PC-3 (cell line): ENCODE data around the gene LDLRAP1. TPM values are rescaled to one million over a fixed set of nuclear protein-coding genes. Genes with fewer than 3 reads are reported as not detected.

Experiments
- ATAC-seq: fragments of 200-7000 bp; cut with Tn5 transposase; 2 replicates; pipeline ENCODE4 v1.9.1; 2020; ENCODE audit warnings: mild to moderate bottlenecking, moderate library complexity
- BruUV-seq: library from RNA; stranded (reverse); fragments of 400-500 nt; replicated peaks from 2 replicates; lab custom pipeline; 2021; lab: Mats Ljungman, UMichigan
- CTCF ChIA-PET: fragments of 300-600 bp; sonication (Branson Sonifier 250); formaldehyde crosslinking; loops from one replicate; lab custom pipeline; 2022; ENCODE audit warnings: antibody characterized with exemption; lab: Charles Lee
- POLR2A ChIA-PET: fragments of 300-600 bp; sonication (Branson Sonifier 250); formaldehyde crosslinking; loops from one replicate; lab custom pipeline; 2022; ENCODE audit warnings: antibody characterized with exemption; ENCODE audit not compliant: unreplicated experiment; lab: Charles Lee
- DNase-seq: peaks from one replicate; pipeline ENCODE4 v3.0.0-alpha.2; 2015
- H2AFZ ChIP-seq: fragments of 300-600 bp; sonication (generic); 2 replicates; pipeline ENCODE4 v1.6.0; 2016; ENCODE audit warnings: antibody characterized with exemption, low read length
- H3F3A ChIP-seq: fragments of 300-600 bp; sonication (generic); one replicate; pipeline ENCODE4 v1.6.0; 2017; ENCODE audit warnings: antibody characterized with exemption, low read length, control low read depth, mild to moderate bottlenecking; ENCODE audit not compliant: unreplicated experiment
- H3K27ac ChIP-seq: fragments of 300-600 bp; sonication (generic); 2 replicates; pipeline ENCODE4 v1.5.1; 2016; ENCODE audit warnings: mild to moderate bottlenecking, low read length
- H3K27me3 ChIP-seq: fragments of 300-600 bp; sonication (generic); 2 replicates; pipeline ENCODE4 v1.6.1; 2016; ENCODE audit warnings: low read length, mixed read lengths
- H3K36me3 ChIP-seq: fragments of 300-600 bp; sonication (generic); 2 replicates; pipeline ENCODE4 v1.6.1; 2016; ENCODE audit warnings: low read depth, mixed run types, low read length, mixed read lengths
- H3K4me1 ChIP-seq: fragments of 300-600 bp; sonication (generic); 2 replicates; pipeline ENCODE4 v1.5.1; 2016; ENCODE audit warnings: low read length; ENCODE audit not compliant: insufficient read depth
- H3K4me2 ChIP-seq: fragments of 300-600 bp; sonication (generic); 2 replicates; pipeline ENCODE4 v1.6.0; 2016; ENCODE audit warnings: low read length
- H3K4me3 ChIP-seq: fragments of 300-600 bp; sonication (generic); 2 replicates; pipeline ENCODE4 v1.5.1; 2016; ENCODE audit warnings: mild to moderate bottlenecking, low read length, mixed read lengths
- H3K79me2 ChIP-seq: fragments of 300-600 bp; sonication (generic); 2 replicates; pipeline ENCODE4 v1.6.1; 2017; ENCODE audit warnings: low read length, mixed read lengths
- H3K9ac ChIP-seq: fragments of 300-600 bp; sonication (generic); 2 replicates; pipeline ENCODE4 v1.6.0; 2016; ENCODE audit warnings: mild to moderate bottlenecking, low read length
- H3K9me2 ChIP-seq: fragments of 300-600 bp; sonication (generic); replicated peaks from 2 replicates; pipeline ENCODE4 v1.6.1; 2016; ENCODE audit warnings: mixed run types, low read length, mixed read lengths
- H3K9me3 ChIP-seq: fragments of 300-600 bp; sonication (generic); 2 replicates; pipeline ENCODE4 v1.6.1; 2016; ENCODE audit warnings: low read length, mixed read lengths
- H4K20me1 ChIP-seq: fragments of 300-600 bp; sonication (generic); 2 replicates; pipeline ENCODE4 v1.6.1; 2016; ENCODE audit warnings: low read length, mixed read lengths
- EZH2 ChIP-seq: fragments of 300-600 bp; sonication (generic); IDR thresholded peaks from one replicate; pipeline ENCODE4 v1.6.1; 2017; ENCODE audit warnings: antibody characterized with exemption, mild to moderate bottlenecking, low read length; ENCODE audit not compliant: unreplicated experiment
- EZH2phosphoT487 ChIP-seq: fragments of 300-600 bp; sonication (generic); IDR thresholded peaks from 2 replicates; pipeline ENCODE4 v1.6.1; 2018; ENCODE audit warnings: mild to moderate bottlenecking, antibody characterized with exemption, low read length, borderline replicate concordance
- intact Hi-C: fragments of 100-400 bp; cut with micrococcal nuclease; formaldehyde crosslinking; loops from 2 replicates; pipeline ENCODE4 v1.9.0; 2023
- total RNA-seq: library from RNA; depleted of rRNA; stranded (reverse); fragments of >200 nt; gene quantifications from 2 replicates; pipeline ENCODE4 v1.2.3, GENCODE V29; 2014
- TF ChIP-seq, protein P1 (sequence below): fragments of 300-600 bp; sonication (generic); conservative IDR thresholded peaks from 2 replicates; pipeline ENCODE4 v1.5.1; 2017; ENCODE audit warnings: antibody characterized with exemption, low read depth, mild to moderate bottlenecking, low read length

The LDLRAP1 gene
- total RNA-seq, 1 experiment from 2014 or later: 26.5 TPM

DNA sequence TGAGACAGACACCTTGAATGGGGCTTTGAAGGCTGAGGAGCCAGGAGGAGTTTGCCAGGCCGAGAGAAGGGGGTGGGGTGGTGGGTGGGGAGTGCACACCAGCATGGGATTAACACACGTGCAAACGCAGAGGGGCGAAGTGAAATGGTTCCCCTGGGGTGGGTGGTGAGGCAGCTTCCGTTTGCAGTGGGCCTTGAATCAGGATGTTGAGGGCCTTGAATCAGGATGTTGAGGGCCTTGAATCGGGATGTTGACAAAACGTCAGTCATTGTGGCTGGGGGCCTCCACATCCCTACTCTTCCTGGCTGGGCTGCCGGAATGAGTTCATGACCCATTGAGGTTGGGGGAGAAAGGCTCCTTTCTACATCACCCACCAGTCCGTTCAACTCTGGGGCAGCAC lies 16.6 kb downstream of the LDLRAP1 start:
- H4K20me1 ChIP-seq: no peaks in the 10 kb centered on the region
- ATAC-seq (no peak), DNase-seq (no peak)
- H3K27ac ChIP-seq: no peak overlapping the region
- H3K9me2 ChIP-seq: no peaks in the 10 kb centered on the region
- H3K4me3 ChIP-seq: no peak overlapping the region
- peaks cover 11% of the 10 kb centered on the region for H3K4me1 ChIP-seq
- intact Hi-C loops: no loop called here
- no peaks in the 10 kb centered on the region for H3F3A ChIP-seq
- no peaks in the 10 kb centered on the region for H3K79me2 ChIP-seq
- H3K36me3 ChIP-seq: peaks cover 3% of the 10 kb centered on the region; the same call in 1 of the 2 replicates
- ChIA-PET CTCF (no interaction called here), POLR2A (no interaction called here)
- no TSS peak for BruUV-seq
- no peak overlapping the region for H2AFZ ChIP-seq
- no peaks in the 10 kb centered on the region for H3K27me3 ChIP-seq
- TF ChIP-seq EZH2phosphoT487 (no peak), EZH2 (no peak)
- TF ChIP-seq, protein P1, sequence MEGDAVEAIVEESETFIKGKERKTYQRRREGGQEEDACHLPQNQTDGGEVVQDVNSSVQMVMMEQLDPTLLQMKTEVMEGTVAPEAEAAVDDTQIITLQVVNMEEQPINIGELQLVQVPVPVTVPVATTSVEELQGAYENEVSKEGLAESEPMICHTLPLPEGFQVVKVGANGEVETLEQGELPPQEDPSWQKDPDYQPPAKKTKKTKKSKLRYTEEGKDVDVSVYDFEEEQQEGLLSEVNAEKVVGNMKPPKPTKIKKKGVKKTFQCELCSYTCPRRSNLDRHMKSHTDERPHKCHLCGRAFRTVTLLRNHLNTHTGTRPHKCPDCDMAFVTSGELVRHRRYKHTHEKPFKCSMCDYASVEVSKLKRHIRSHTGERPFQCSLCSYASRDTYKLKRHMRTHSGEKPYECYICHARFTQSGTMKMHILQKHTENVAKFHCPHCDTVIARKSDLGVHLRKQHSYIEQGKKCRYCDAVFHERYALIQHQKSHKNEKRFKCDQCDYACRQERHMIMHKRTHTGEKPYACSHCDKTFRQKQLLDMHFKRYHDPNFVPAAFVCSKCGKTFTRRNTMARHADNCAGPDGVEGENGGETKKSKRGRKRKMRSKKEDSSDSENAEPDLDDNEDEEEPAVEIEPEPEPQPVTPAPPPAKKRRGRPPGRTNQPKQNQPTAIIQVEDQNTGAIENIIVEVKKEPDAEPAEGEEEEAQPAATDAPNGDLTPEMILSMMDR: no peak
- no peak overlapping the region for H3K4me2 ChIP-seq
- H3K9me3 ChIP-seq: no peaks in the 10 kb centered on the region
- H3K9ac ChIP-seq: no peak overlapping the region

DNA sequence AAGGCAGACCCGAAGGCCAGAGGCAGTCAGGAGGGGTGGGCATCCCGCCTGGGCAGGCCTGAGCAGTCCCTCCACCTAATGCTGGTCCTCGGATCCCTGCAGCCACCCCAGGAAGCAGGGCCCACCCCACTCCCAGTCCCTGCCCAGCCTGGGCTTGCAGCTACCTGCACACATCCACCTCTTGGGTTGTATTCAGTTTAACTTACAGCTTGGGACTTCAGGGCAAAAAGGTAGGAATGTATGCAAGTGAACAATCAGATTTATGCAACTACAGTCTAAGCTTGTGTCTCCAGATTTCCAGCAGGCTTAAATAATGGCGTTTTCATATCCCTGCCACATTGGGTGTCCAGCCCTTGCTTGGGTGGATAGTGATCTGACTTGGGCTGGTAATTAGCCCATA lies 17.4 kb downstream of the LDLRAP1 start:
- CTCF ChIA-PET: no interaction called here

DNA sequence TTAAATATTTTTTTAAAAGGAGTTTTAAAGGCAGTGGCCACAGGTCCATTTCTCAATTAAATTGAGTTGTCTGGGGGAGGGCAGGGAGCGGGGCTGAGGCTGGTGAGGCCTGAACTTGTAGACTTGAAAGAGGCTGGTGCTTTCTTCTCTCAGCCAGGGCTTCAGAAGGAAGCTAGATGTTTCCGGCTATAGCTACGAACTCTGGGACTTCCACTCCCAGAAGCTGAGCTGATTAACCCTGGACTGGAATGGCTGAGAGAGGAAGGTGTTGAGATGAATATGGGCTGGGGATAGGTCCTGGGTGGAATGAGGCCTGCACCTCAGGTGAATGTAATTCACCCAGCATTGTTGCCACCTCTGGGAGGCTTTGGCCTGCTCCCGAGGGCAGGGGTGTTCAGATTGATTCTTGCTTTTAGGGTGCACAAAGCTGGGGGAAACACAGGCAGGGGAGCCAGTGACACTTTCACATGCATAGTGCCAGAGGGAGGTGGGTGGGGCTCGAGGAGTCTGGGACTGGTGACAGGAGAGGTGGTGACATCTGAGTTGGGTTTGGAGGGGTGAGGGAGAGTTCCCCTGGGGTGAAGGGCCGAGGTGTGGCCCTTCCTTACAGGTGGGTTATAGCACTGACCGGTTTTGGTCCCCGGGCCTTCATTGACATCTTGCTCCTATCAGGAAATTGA lies 18.2 kb downstream of the LDLRAP1 start:
- no peak overlapping the region for H3K4me2 ChIP-seq
- intact Hi-C loops: no loop called here
- H3F3A ChIP-seq: no peaks in the 10 kb centered on the region
- no peak overlapping the region for H3K27ac ChIP-seq
- no peaks in the 10 kb centered on the region for H3K9me2 ChIP-seq
- no peaks in the 10 kb centered on the region for H4K20me1 ChIP-seq
- BruUV-seq: no TSS peak
- peaks cover 3% of the 10 kb centered on the region; the same call in 1 of the 2 replicates for H3K36me3 ChIP-seq
- no peak overlapping the region for H3K9ac ChIP-seq
- ChIA-PET POLR2A (no interaction called here), CTCF (no interaction called here)
- H3K27me3 ChIP-seq: no peaks in the 10 kb centered on the region
- no peak for TF ChIP-seq EZH2
- TF ChIP-seq EZH2phosphoT487: no peak
- TF ChIP-seq, protein P1: no peak
- ATAC-seq (no peak), DNase-seq (no peak)
- H2AFZ ChIP-seq: no peak overlapping the region
- H3K79me2 ChIP-seq: no peaks in the 10 kb centered on the region
- no peaks in the 10 kb centered on the region for H3K9me3 ChIP-seq
- no peak overlapping the region for H3K4me3 ChIP-seq
- H3K4me1 ChIP-seq: peaks cover 4% of the 10 kb centered on the region

More for the DNA sequence above, 17.4 kb downstream of the LDLRAP1 start:
- no peaks in the 10 kb centered on the region for H4K20me1 ChIP-seq
- H3K27ac ChIP-seq: no peak overlapping the region
- ATAC-seq (no peak), DNase-seq (no peak)
- no peaks in the 10 kb centered on the region for H3K79me2 ChIP-seq
- no peaks in the 10 kb centered on the region for H3K9me2 ChIP-seq
- no peak overlapping the region for H3K9ac ChIP-seq
- H3K4me2 ChIP-seq: no peak overlapping the region
- intact Hi-C loops: no loop called here
- H3K27me3 ChIP-seq: no peaks in the 10 kb centered on the region
- H3K36me3 ChIP-seq: peaks cover 3% of the 10 kb centered on the region; the same call in 1 of the 2 replicates
- H3F3A ChIP-seq: no peaks in the 10 kb centered on the region
- TF ChIP-seq, protein P1: no peak
- no peak for TF ChIP-seq EZH2phosphoT487
- no peak for TF ChIP-seq EZH2
- H3K4me1 ChIP-seq: peaks cover 11% of the 10 kb centered on the region
- H3K9me3 ChIP-seq: no peaks in the 10 kb centered on the region
- POLR2A ChIA-PET: no interaction called here
- BruUV-seq: no TSS peak
- H2AFZ ChIP-seq: no peak overlapping the region
- H3K4me3 ChIP-seq: no peak overlapping the region
